Ishikawa (cell line): ENCODE results near the gene AHR.

Source experiments
- CEBPB ChIP-seq: IDR thresholded peaks from 2 replicates; pipeline ENCODE4 v1.6.1; 2012
- EP300 ChIP-seq: IDR thresholded peaks from 2 replicates; pipeline ENCODE4 v1.6.1; 2012; ENCODE audit warnings: borderline replicate concordance
- FOXM1 ChIP-seq: IDR thresholded peaks from 2 replicates; pipeline ENCODE4 v1.6.1; 2012; ENCODE audit warnings: low read depth, borderline replicate concordance
- NFIC ChIP-seq: IDR thresholded peaks from 2 replicates; pipeline ENCODE4 v1.6.1; 2012
- RAD21 ChIP-seq: IDR thresholded peaks from 2 replicates; pipeline ENCODE4 v1.6.1; 2012; ENCODE audit warnings: low read depth
- TAF1 ChIP-seq: IDR thresholded peaks from 2 replicates; pipeline ENCODE4 v1.6.1; 2012; ENCODE audit warnings: low read depth, mild to moderate bottlenecking
- YY1 ChIP-seq: IDR thresholded peaks from 2 replicates; pipeline ENCODE4 v1.6.1; 2012; ENCODE audit warnings: low read depth
- TF ChIP-seq, protein P1 (sequence below): IDR thresholded peaks from 2 replicates; pipeline ENCODE4 v1.6.1; 2012; ENCODE audit warnings: low read depth, mild to moderate bottlenecking

- TF ChIP-seq EP300 (no peak), FOXM1 (no peak), TAF1 (no peak), YY1 (no peak), NFIC (no peak), RAD21 (no peak), CEBPB (no peak)
- TF ChIP-seq, protein P1, sequence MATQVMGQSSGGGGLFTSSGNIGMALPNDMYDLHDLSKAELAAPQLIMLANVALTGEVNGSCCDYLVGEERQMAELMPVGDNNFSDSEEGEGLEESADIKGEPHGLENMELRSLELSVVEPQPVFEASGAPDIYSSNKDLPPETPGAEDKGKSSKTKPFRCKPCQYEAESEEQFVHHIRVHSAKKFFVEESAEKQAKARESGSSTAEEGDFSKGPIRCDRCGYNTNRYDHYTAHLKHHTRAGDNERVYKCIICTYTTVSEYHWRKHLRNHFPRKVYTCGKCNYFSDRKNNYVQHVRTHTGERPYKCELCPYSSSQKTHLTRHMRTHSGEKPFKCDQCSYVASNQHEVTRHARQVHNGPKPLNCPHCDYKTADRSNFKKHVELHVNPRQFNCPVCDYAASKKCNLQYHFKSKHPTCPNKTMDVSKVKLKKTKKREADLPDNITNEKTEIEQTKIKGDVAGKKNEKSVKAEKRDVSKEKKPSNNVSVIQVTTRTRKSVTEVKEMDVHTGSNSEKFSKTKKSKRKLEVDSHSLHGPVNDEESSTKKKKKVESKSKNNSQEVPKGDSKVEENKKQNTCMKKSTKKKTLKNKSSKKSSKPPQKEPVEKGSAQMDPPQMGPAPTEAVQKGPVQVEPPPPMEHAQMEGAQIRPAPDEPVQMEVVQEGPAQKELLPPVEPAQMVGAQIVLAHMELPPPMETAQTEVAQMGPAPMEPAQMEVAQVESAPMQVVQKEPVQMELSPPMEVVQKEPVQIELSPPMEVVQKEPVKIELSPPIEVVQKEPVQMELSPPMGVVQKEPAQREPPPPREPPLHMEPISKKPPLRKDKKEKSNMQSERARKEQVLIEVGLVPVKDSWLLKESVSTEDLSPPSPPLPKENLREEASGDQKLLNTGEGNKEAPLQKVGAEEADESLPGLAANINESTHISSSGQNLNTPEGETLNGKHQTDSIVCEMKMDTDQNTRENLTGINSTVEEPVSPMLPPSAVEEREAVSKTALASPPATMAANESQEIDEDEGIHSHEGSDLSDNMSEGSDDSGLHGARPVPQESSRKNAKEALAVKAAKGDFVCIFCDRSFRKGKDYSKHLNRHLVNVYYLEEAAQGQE, result no peak
Measured at GRCh38 chr7:17362439-17363105, 64.1 kb downstream of the AHR start.
